LHCN-M2 (cell line): ENCODE measurements around the gene STEAP3. TPM values are rescaled to one million over a fixed set of nuclear protein-coding genes. Genes with fewer than 3 reads are reported as not detected.

Experiments
- DNase-seq: peaks from one replicate; pipeline ENCODE4 v3.0.0-alpha.2; 2012; ENCODE audit warnings: low read depth
- total RNA-seq: library from RNA; depleted of rRNA; stranded (reverse); fragments of >200 nt; gene quantifications from 2 replicates; pipeline ENCODE4 v1.2.3, GENCODE V29; 2014; rRNA removed

The STEAP3 gene
- total RNA-seq, 1 experiment from 2014 or later: 42.4 TPM

- no peak for DNase-seq
These were observed 68.6 kb downstream of the STEAP3 start for GRCh38 chr2:119292226-119292625.

GRCh38 chr2:119293254-119293653 lies 69.6 kb downstream of the STEAP3 start:
- DNase-seq: no peak

- DNase-seq: no peak
These were observed 70.3 kb downstream of the STEAP3 start for GRCh38 chr2:119293900-119294299.

- no peak for DNase-seq
These were observed 71.0 kb downstream of the STEAP3 start for GRCh38 chr2:119294671-119295070.

- DNase-seq: no peak
These were observed 72.2 kb downstream of the STEAP3 start for GRCh38 chr2:119295688-119296375.

- peak; percentile 48 for DNase-seq
These were observed 77.8 kb downstream of the STEAP3 start for GRCh38 chr2:119301413-119301812.

GRCh38 chr2:119304847-119305246 lies 81.2 kb downstream of the STEAP3 start:
- DNase-seq: no peak

- DNase-seq: no peak
These were observed 82.0 kb downstream of the STEAP3 start for GRCh38 chr2:119305497-119306195.

GRCh38 chr2:119306196-119306590 lies 82.6 kb downstream of the STEAP3 start:
- DNase-seq: no peak

GRCh38 chr2:119307419-119308140 lies 83.9 kb downstream of the STEAP3 start:
- no peak for DNase-seq

GRCh38 chr2:119308793-119309330 lies 85.2 kb downstream of the STEAP3 start:
- DNase-seq: no peak

GRCh38 chr2:119311371-119311770 lies 87.7 kb downstream of the STEAP3 start:
- no peak for DNase-seq

GRCh38 chr2:119311831-119312230 lies 88.2 kb downstream of the STEAP3 start:
- DNase-seq: no peak

Other genes starting within 250 kb of the STEAP3 start
- gene C1QL2, start 65.1 kb upstream of the STEAP3 start, total RNA-seq: not detected in 2 replicates
- gene C2orf76, start 143.0 kb downstream of the STEAP3 start, total RNA-seq: 7.0 and 15.5 TPM in 2 replicates
- gene DBI, start 143.1 kb downstream of the STEAP3 start, total RNA-seq: 135 and 150 TPM in 2 replicates
- not detected in 2 replicates for gene TMEM37, start 208.0 kb downstream of the STEAP3 start, total RNA-seq